ENCODE measurements around the gene HUS1B. TPM values are rescaled to one million over a fixed set of nuclear protein-coding genes. Genes with fewer than 3 reads are reported as not detected.
"Not testable (repeated sequence)": the region's sequence is repeated elsewhere in the genome, so short reads cannot be mapped to it uniquely, and the experiment has no call there.

Gene HUS1B
- total RNA-seq, 1 donor from 2014 or later, result 1.0 TPM

- H3K36me3 ChIP-seq, result no peaks in the 10 kb centered on the region
- intact Hi-C loops (cut with DNase I), result no loop called here
- H3K27ac ChIP-seq, result no peak overlapping the region
- DNase-seq (no peak), ATAC-seq (no peak)
- TF ChIP-seq CTCF (IDR thresholded peaks at IDR 0.05), result no peak
- peaks cover 13% of the 10 kb centered on the region for H3K4me1 ChIP-seq
- H3K9me3 ChIP-seq, result no peaks in the 10 kb centered on the region
- H3K27me3 ChIP-seq, result no peaks in the 10 kb centered on the region
- no peak overlapping the region for H3K4me3 ChIP-seq
Measured at GRCh38 chr6:677919-678318, 21.0 kb upstream of the HUS1B start.

- Histone ChIP-seq H3K27ac (no peak overlapping the region), H3K4me1 (peaks cover 7% of the 10 kb centered on the region), H3K27me3 (no peaks in the 10 kb centered on the region), H3K9me3 (no peaks in the 10 kb centered on the region), H3K4me3 (no peak overlapping the region), H3K36me3 (no peaks in the 10 kb centered on the region)
- intact Hi-C loops (cut with DNase I), result no loop called here
- DNase-seq (no peak), ATAC-seq (no peak)
- no peak for TF ChIP-seq CTCF (IDR thresholded peaks at IDR 0.05)
Measured at GRCh38 chr6:674956-675355, 18.1 kb upstream of the HUS1B start.

- intact Hi-C loops (cut with DNase I), result no loop called here
- no peak for ATAC-seq
- H3K4me1 ChIP-seq, result peaks cover 7% of the 10 kb centered on the region
- H3K36me3 ChIP-seq, result no peaks in the 10 kb centered on the region
- no peak for DNase-seq
- no peak overlapping the region for H3K4me3 ChIP-seq
- H3K27me3 ChIP-seq, result no peaks in the 10 kb centered on the region
- no peak for TF ChIP-seq CTCF (IDR thresholded peaks at IDR 0.05)
- H3K27ac ChIP-seq, result no peak overlapping the region
- H3K9me3 ChIP-seq, result no peaks in the 10 kb centered on the region
Measured at GRCh38 chr6:674406-674805, 17.5 kb upstream of the HUS1B start.

- Histone ChIP-seq H3K27me3 (no peaks in the 10 kb centered on the region), H3K4me1 (no peaks in the 10 kb centered on the region), H3K9me3 (no peaks in the 10 kb centered on the region), H3K36me3 (no peaks in the 10 kb centered on the region), H3K4me3 (no peak overlapping the region), H3K27ac (no peak overlapping the region)
- ATAC-seq (no peak), DNase-seq (no peak)
- no peak for TF ChIP-seq CTCF (IDR thresholded peaks at IDR 0.05)
- intact Hi-C loops (cut with DNase I), result no loop called here
Measured at GRCh38 chr6:667253-667927, 10.5 kb upstream of the HUS1B start.

- Histone ChIP-seq H3K4me3 (no peak overlapping the region), H3K36me3 (no peaks in the 10 kb centered on the region), H3K9me3 (no peaks in the 10 kb centered on the region), H3K4me1 (no peaks in the 10 kb centered on the region), H3K27me3 (no peaks in the 10 kb centered on the region), H3K27ac (no peak overlapping the region)
- intact Hi-C loops (cut with DNase I), result no loop called here
- DNase-seq (no peak), ATAC-seq (no peak)
- no peak for TF ChIP-seq CTCF (IDR thresholded peaks at IDR 0.05)
Measured at GRCh38 chr6:665403-666267, 8.7 kb upstream of the HUS1B start.

GRCh38 chr6:663788-664187 lies 6.9 kb upstream of the HUS1B start:
- H3K27me3 ChIP-seq; H3K4me3 ChIP-seq; ATAC-seq; H3K9me3 ChIP-seq; intact Hi-C loops (cut with DNase I); H3K27ac ChIP-seq; DNase-seq; H3K4me1 ChIP-seq; H3K36me3 ChIP-seq: not testable (repeated sequence)
